ES-I3 (cell line): ENCODE measurements around the gene CHMP2A.
A peak's percentile ranks its signal among the peaks of the same experiment; 100 is the strongest.

Source experiments
- H3K36me3 ChIP-seq: 2 replicates; pipeline ENCODE4 v1.6.1; 2013; ENCODE audit warnings: mild to moderate bottlenecking, low read length, control low read depth, moderate library complexity; ENCODE audit not compliant: insufficient read depth
- H3K4me1 ChIP-seq: 2 replicates; pipeline ENCODE4 v1.6.1; 2013; ENCODE audit warnings: mild to moderate bottlenecking, control low read depth, low read length; ENCODE audit not compliant: insufficient read depth
- H3K9ac ChIP-seq: 2 replicates; pipeline ENCODE4 v1.6.1; 2013; ENCODE audit warnings: low read depth, mild to moderate bottlenecking, low read length, moderate library complexity
- H3K9me3 ChIP-seq: 2 replicates; pipeline ENCODE4 v1.6.1; 2013; ENCODE audit warnings: mild to moderate bottlenecking, low read length, moderate library complexity; ENCODE audit not compliant: control insufficient read depth, insufficient read depth

Gene CHMP2A

GRCh38 chr19:58572818-58573657 is 18.1 kb upstream of the CHMP2A start, which contains the start of gene MZF1:
Gene MZF1 (minus strand): TSS chr19:58573335. CDS start chr19:58571389, 1,946 bp downstream.
- Histone ChIP-seq H3K9ac (peak within 1 kb of the TSS; percentile 91), H3K9me3 (no peaks in the 10 kb centered on the region), H3K36me3 (no peaks in the 10 kb centered on the region; the same call in 1 of the 2 replicates), H3K4me1 (peaks cover 7% of the 10 kb centered on the region)

DNA sequence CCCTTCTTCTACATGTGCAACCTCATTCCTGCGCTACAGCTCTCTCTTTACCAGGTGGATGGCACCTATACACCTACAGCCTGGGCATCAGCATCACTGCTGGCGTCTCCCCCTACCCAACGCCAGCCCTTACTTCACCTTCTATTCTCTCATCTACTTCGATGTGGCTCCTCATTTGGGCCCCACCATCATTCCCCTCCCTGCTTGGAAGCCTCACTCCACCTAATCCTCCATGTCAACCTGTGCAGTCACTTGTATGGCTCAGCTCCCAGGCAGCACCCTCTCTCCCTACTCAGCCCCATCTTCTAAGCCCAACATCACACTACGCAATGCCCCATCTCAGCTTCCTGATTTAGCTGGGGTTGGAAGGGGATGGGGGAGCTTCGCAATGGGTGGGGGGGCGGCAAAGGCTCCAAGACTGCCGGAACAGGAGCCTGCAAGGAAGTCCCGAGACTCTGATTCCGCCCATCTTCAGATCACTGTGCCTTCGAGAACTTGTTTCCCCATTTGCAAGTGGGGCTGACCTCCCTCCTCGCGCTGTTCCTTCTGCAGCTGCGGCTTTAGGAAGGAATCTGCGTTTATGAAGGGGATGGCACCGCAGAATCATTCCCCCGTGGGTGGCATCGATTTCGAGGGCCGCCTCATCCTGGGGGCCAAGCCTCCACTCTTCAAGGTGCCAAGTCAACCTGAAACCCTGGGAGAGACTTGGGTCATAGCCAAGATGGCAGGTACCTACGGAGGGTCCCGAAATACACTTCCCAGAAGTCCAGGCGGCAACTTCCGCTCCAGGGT is 17.3 kb upstream of the CHMP2A start:
- no peaks in the 10 kb centered on the region; the same call in 1 of the 2 replicates for H3K36me3 ChIP-seq
- peak overlapping the region; percentile 91 for H3K9ac ChIP-seq
- peaks cover 7% of the 10 kb centered on the region for H3K4me1 ChIP-seq
- no peaks in the 10 kb centered on the region for H3K9me3 ChIP-seq

DNA sequence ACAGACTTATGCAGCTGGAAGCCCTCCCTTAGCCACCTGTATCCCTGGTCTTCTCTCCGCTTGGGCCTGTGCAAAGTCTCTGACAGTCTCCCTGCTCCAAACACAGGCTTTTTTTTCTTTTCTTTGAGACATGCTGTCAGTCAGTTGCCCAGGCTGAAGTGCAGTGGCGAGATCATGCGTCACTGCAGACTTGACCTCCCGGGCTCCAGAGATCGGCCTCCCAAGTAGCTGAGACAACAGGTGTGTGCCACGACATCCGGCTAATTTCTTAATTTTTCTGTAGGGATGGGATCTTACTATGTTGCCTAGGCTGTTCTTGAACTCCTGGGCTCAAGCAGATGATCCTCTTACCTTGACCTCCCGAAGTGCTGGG is 16.7 kb upstream of the CHMP2A start:
- no peaks in the 10 kb centered on the region for H3K9me3 ChIP-seq

DNA sequence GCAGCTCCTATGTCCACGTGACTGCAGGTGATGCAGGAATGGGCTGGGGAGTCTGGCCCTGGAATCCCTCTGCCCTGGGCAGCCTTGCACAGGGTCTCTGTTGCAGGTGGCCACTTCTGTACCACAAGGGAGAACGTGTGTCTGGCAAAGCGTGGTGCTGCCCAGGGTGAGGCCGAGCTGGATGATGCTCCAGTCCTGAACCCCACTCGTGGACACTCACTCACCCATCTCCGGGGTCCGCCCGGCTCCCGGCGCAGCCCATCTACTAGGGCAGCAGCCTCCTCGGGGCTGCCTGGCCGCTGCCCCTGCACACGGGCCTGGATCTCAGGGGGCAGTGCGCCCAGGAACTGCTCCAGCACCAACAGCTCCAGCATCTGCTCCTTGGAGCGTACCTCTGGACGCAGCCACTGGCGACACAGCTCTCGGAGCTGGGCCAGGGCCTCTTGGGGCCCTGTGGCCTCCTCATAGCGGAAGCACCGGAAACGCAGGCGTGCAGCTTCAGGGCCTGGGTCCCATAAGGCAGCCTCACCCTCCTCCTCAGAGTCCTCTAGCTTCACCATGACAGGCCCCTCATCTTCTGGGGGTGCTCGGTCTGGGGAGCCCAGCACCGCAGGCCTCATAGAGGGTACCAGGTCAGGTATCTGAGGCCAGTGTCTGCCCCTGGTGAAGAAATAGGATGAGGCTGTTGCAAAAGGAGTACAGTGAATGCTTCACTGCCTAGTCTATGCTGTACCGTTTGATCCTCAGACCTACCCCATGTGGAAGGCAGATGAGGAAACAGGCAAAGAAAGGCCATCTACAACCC is 16.1 kb upstream of the CHMP2A start:
- Histone ChIP-seq H3K9ac (no peak overlapping the region), H3K4me1 (peaks cover 7% of the 10 kb centered on the region), H3K36me3 (no peaks in the 10 kb centered on the region; the same call in 1 of the 2 replicates), H3K9me3 (no peaks in the 10 kb centered on the region)

More for the DNA sequence above, 16.7 kb upstream of the CHMP2A start:
- H3K4me1 ChIP-seq, result peaks cover 7% of the 10 kb centered on the region
- no peak overlapping the region for H3K9ac ChIP-seq
- no peaks in the 10 kb centered on the region; the same call in 1 of the 2 replicates for H3K36me3 ChIP-seq

GRCh38 chr19:58569943-58570670 is 15.2 kb upstream of the CHMP2A start:
- no peaks in the 10 kb centered on the region for H3K9me3 ChIP-seq
- no peaks in the 10 kb centered on the region; the same call in 1 of the 2 replicates for H3K36me3 ChIP-seq
- H3K4me1 ChIP-seq, result peaks cover 7% of the 10 kb centered on the region
- no peak overlapping the region for H3K9ac ChIP-seq

DNA sequence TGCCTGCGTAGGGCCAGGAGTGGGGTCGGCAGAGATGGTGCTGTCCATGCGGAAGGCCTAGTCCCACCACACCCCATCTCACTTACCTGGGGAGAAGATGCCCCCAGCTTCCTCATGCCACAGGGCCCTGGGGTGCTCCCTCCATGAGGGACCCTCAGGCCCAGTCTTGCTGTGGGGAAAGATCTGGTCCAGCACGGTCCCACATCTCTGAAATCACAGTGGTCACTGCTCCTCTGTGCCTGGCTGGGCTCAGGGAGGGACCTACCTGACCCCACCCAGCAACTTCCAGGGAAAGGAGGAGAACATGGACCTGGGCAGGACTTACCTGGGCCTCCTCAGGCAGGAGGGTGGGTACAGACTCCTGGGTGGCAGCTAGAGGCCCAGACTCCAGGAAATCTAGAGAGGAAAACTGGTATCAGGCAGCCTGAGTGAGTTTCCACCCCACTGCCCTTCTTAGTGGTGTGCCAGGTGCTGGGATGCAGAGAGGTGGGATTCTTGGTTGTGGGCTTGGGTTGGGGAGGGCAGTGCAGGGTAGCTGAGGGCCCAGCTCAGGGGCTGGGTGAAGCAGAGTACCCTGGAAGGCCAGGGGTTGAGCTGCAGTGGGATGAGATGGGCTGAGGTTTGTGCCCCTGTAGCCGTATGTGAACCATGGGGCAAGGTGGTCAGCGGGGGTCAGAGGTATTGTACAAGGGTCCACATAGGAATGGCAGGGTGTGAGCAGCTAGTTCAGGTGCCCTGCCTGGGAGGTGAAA is 14.5 kb upstream of the CHMP2A start:
- Histone ChIP-seq H3K36me3 (no peaks in the 10 kb centered on the region; the same call in 1 of the 2 replicates), H3K4me1 (peaks cover 7% of the 10 kb centered on the region), H3K9me3 (no peaks in the 10 kb centered on the region), H3K9ac (no peak overlapping the region)

DNA sequence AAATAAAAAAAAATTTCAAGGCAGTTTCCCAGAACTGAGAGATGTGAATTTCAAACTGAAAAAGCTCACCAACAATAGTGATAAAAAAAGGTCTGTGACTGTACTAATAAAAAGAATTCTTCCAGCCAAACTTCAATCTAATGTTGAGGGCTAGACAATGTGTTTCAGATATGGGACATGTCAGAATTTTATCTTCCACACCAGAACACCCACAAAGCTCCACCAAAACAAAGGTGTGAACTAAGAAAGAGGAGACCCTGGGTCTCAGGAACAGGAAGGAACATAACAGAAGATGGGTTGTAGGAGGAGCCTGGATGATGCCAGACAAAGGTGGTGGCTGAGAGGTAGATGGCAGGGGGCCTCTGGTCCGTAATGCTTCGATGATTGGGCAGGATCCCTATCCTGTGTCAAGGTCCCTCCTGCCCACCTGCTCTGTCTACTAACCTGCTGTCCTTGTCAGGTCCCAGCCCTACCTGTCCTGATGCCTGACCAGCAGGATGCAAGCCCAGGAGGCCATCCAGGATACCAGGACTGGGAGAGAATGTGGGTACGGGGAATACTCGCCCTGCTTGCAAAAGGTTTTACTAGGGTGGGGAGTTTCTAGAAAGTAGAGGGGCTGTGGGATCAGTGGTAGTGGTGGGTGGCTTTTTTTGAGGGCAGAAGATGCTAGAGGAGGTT is 13.7 kb upstream of the CHMP2A start:
- Histone ChIP-seq H3K9ac (no peak overlapping the region), H3K9me3 (no peaks in the 10 kb centered on the region), H3K36me3 (no peaks in the 10 kb centered on the region; the same call in 1 of the 2 replicates), H3K4me1 (peaks cover 4% of the 10 kb centered on the region; the same call in 1 of the 2 replicates)

DNA sequence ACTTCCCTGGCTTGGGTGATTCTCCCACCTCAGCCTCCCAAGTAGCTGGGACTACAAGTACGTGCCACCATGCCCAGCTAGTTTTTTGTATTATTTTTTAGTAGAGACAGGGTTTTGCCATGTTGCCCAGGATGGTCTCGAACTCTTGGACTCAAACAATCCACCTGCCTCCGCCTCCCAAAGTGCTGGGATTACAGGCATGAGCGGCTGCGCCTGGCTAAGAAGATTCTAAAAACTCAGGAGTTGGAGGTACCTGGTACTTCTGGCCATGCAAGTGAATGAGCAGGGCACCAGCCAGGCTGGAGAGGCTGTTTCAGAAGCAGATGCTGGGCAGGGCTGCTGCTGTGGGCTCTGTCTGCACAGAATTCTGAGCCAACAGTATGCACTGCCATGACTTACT is 12.1 kb upstream of the CHMP2A start:
- no peaks in the 10 kb centered on the region for H3K9me3 ChIP-seq
- peaks cover 3% of the 10 kb centered on the region; the same call in 1 of the 2 replicates for H3K4me1 ChIP-seq
- no peaks in the 10 kb centered on the region; the same call in 1 of the 2 replicates for H3K36me3 ChIP-seq
- no peak overlapping the region for H3K9ac ChIP-seq

DNA sequence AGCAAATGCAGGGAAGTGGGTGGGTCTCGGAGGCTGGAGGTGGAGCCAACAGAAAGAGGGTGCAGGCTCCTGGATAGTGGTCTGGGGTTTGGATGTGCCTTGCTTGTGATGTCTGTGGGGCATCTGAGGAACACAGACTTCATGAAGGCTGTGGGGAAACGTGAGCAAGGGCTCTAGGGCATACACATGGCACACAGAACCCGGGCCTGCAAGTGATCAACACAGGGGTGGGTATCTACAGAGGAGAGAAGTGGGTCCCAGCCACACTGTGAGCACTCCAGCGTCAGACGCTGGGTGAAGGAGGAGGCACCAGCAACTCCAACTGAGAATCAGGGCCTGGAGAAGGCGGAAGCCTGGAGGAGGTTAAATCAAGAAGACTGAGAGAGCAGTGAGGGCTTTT is 8.9 kb upstream of the CHMP2A start:
- H3K9ac ChIP-seq, result no peak overlapping the region
- H3K4me1 ChIP-seq, result peaks cover 4% of the 10 kb centered on the region; the same call in 1 of the 2 replicates
- no peaks in the 10 kb centered on the region for H3K9me3 ChIP-seq
- no peaks in the 10 kb centered on the region; the same call in 1 of the 2 replicates for H3K36me3 ChIP-seq

- Histone ChIP-seq H3K4me1 (peaks cover 4% of the 10 kb centered on the region; the same call in 1 of the 2 replicates), H3K9me3 (no peaks in the 10 kb centered on the region), H3K9ac (no peak overlapping the region)
Measured at GRCh38 chr19:58563034-58563573, 8.2 kb upstream of the CHMP2A start.

GRCh38 chr19:58562122-58563033 is 7.5 kb upstream of the CHMP2A start:
- no peaks in the 10 kb centered on the region for H3K36me3 ChIP-seq
- H3K9ac ChIP-seq, result no peak overlapping the region
- H3K9me3 ChIP-seq, result no peaks in the 10 kb centered on the region
- H3K4me1 ChIP-seq, result peaks cover 4% of the 10 kb centered on the region; the same call in 1 of the 2 replicates

More at GRCh38 chr19:58563034-58563573, 8.2 kb upstream of the CHMP2A start:
- H3K36me3 ChIP-seq, result no peaks in the 10 kb centered on the region
